IPS-20b (cell line): ENCODE measurements around the gene CNOT11.

Experiments
- H3K27ac ChIP-seq: one replicate; pipeline ENCODE4 v1.5.1; 2013; ENCODE audit warnings: low read length
- H3K27me3 ChIP-seq: 2 replicates; pipeline ENCODE4 v1.6.1; 2013; ENCODE audit warnings: mild to moderate bottlenecking, low read length, inconsistent platforms; ENCODE audit not compliant: insufficient read depth
- H3K36me3 ChIP-seq: 2 replicates; pipeline ENCODE4 v1.6.1; 2013; ENCODE audit warnings: low read depth, mild to moderate bottlenecking, inconsistent platforms, low read length, moderate library complexity; ENCODE audit not compliant: insufficient read depth
- H3K4me1 ChIP-seq: 2 replicates; pipeline ENCODE4 v1.6.1; 2013; ENCODE audit warnings: mild to moderate bottlenecking, control low read depth, inconsistent platforms, low read length, moderate library complexity; ENCODE audit not compliant: insufficient read depth
- H3K4me3 ChIP-seq: 2 replicates; pipeline ENCODE4 v1.5.1; 2013; ENCODE audit warnings: mild to moderate bottlenecking, low read length, inconsistent platforms
- H3K9ac ChIP-seq: 2 replicates; pipeline ENCODE4 v1.6.1; 2013; ENCODE audit warnings: low read depth, mild to moderate bottlenecking, inconsistent platforms, low read length, moderate library complexity
- H3K9me3 ChIP-seq: 2 replicates; pipeline ENCODE4 v1.6.1; 2013; ENCODE audit warnings: mild to moderate bottlenecking, low read depth, low read length, inconsistent platforms; ENCODE audit not compliant: insufficient read depth

CNOT11 gene

GRCh38 chr2:101290711-101291110, 38.0 kb downstream of the CNOT11 start:
- H3K27me3 ChIP-seq, result no peaks in the 10 kb centered on the region
- no peaks in the 10 kb centered on the region; the same call in 1 of the 2 replicates for H3K4me1 ChIP-seq
- no peak overlapping the region for H3K27ac ChIP-seq
- H3K4me3 ChIP-seq, result no peak overlapping the region
- H3K9ac ChIP-seq, result no peak overlapping the region
- H3K36me3 ChIP-seq, result peaks cover 65% of the 10 kb centered on the region
- H3K9me3 ChIP-seq, result no peaks in the 10 kb centered on the region

GRCh38 chr2:101291973-101292372, 39.3 kb downstream of the CNOT11 start:
- peaks cover 52% of the 10 kb centered on the region for H3K36me3 ChIP-seq
- H3K9ac ChIP-seq, result no peak overlapping the region
- H3K27me3 ChIP-seq, result no peaks in the 10 kb centered on the region
- no peak overlapping the region for H3K27ac ChIP-seq
- no peak overlapping the region for H3K4me3 ChIP-seq
- no peaks in the 10 kb centered on the region; the same call in 1 of the 2 replicates for H3K4me1 ChIP-seq
- H3K9me3 ChIP-seq, result no peaks in the 10 kb centered on the region

GRCh38 chr2:101293544-101293943, 40.9 kb downstream of the CNOT11 start:
- Histone ChIP-seq H3K9me3 (no peaks in the 10 kb centered on the region), H3K4me3 (no peak overlapping the region), H3K9ac (no peak overlapping the region), H3K27me3 (no peaks in the 10 kb centered on the region), H3K4me1 (no peaks in the 10 kb centered on the region; the same call in 1 of the 2 replicates), H3K27ac (no peak overlapping the region), H3K36me3 (peaks cover 38% of the 10 kb centered on the region)

GRCh38 chr2:101294861-101295260, 42.2 kb downstream of the CNOT11 start:
- Histone ChIP-seq H3K9ac (no peak overlapping the region), H3K27me3 (no peaks in the 10 kb centered on the region), H3K36me3 (peaks cover 36% of the 10 kb centered on the region), H3K4me1 (no peaks in the 10 kb centered on the region; the same call in 1 of the 2 replicates), H3K9me3 (no peaks in the 10 kb centered on the region), H3K27ac (no peak overlapping the region), H3K4me3 (no peak overlapping the region)

GRCh38 chr2:101295895-101296294, 43.2 kb downstream of the CNOT11 start:
- no peak overlapping the region for H3K9ac ChIP-seq
- no peak overlapping the region for H3K27ac ChIP-seq
- no peaks in the 10 kb centered on the region for H3K27me3 ChIP-seq
- no peak overlapping the region for H3K4me3 ChIP-seq
- H3K9me3 ChIP-seq, result no peaks in the 10 kb centered on the region
- no peaks in the 10 kb centered on the region; the same call in 1 of the 2 replicates for H3K4me1 ChIP-seq
- H3K36me3 ChIP-seq, result peaks cover 39% of the 10 kb centered on the region

GRCh38 chr2:101296371-101296770, 43.7 kb downstream of the CNOT11 start:
- Histone ChIP-seq H3K36me3 (peaks cover 39% of the 10 kb centered on the region), H3K9ac (no peak overlapping the region), H3K4me3 (no peak overlapping the region), H3K27me3 (no peaks in the 10 kb centered on the region), H3K4me1 (no peaks in the 10 kb centered on the region; the same call in 1 of the 2 replicates), H3K9me3 (no peaks in the 10 kb centered on the region), H3K27ac (no peak overlapping the region)

- no peaks in the 10 kb centered on the region for H3K27me3 ChIP-seq
- H3K27ac ChIP-seq, result no peak overlapping the region
- no peaks in the 10 kb centered on the region for H3K9me3 ChIP-seq
- H3K9ac ChIP-seq, result no peak overlapping the region
- H3K4me3 ChIP-seq, result no peak overlapping the region
- H3K36me3 ChIP-seq, result peaks cover 33% of the 10 kb centered on the region
- H3K4me1 ChIP-seq, result no peaks in the 10 kb centered on the region; the same call in 1 of the 2 replicates
These were observed 44.7 kb downstream of the CNOT11 start for GRCh38 chr2:101297383-101297782.

GRCh38 chr2:101299604-101300003, 46.9 kb downstream of the CNOT11 start:
- H3K4me3 ChIP-seq, result no peak overlapping the region
- H3K36me3 ChIP-seq, result peaks cover 13% of the 10 kb centered on the region
- no peaks in the 10 kb centered on the region for H3K27me3 ChIP-seq
- H3K4me1 ChIP-seq, result no peaks in the 10 kb centered on the region
- no peaks in the 10 kb centered on the region for H3K9me3 ChIP-seq
- no peak overlapping the region for H3K9ac ChIP-seq
- no peak overlapping the region for H3K27ac ChIP-seq

- Histone ChIP-seq H3K4me1 (no peaks in the 10 kb centered on the region), H3K4me3 (no peak overlapping the region), H3K9me3 (no peaks in the 10 kb centered on the region), H3K27me3 (no peaks in the 10 kb centered on the region), H3K9ac (no peak overlapping the region), H3K27ac (no peak overlapping the region), H3K36me3 (peaks cover 9% of the 10 kb centered on the region; the same call in 1 of the 2 replicates)
These were observed 47.5 kb downstream of the CNOT11 start for GRCh38 chr2:101300164-101300563.

GRCh38 chr2:101300836-101301235, 48.1 kb downstream of the CNOT11 start:
- Histone ChIP-seq H3K27me3 (no peaks in the 10 kb centered on the region), H3K9ac (no peak overlapping the region), H3K9me3 (no peaks in the 10 kb centered on the region), H3K4me3 (no peak overlapping the region), H3K4me1 (peaks cover 4% of the 10 kb centered on the region), H3K36me3 (peaks cover 9% of the 10 kb centered on the region; the same call in 1 of the 2 replicates), H3K27ac (no peak overlapping the region)

- Histone ChIP-seq H3K27me3 (no peaks in the 10 kb centered on the region), H3K4me1 (peaks cover 12% of the 10 kb centered on the region), H3K27ac (no peak overlapping the region), H3K4me3 (no peak overlapping the region), H3K9ac (no peak overlapping the region), H3K9me3 (no peaks in the 10 kb centered on the region), H3K36me3 (peaks cover 9% of the 10 kb centered on the region; the same call in 1 of the 2 replicates)
These were observed 49.3 kb downstream of the CNOT11 start for GRCh38 chr2:101302016-101302415.

- no peaks in the 10 kb centered on the region for H3K9me3 ChIP-seq
- H3K4me3 ChIP-seq, result no peak overlapping the region
- peaks cover 15% of the 10 kb centered on the region for H3K4me1 ChIP-seq
- peaks cover 12% of the 10 kb centered on the region for H3K27me3 ChIP-seq
- H3K9ac ChIP-seq, result no peak overlapping the region
- H3K36me3 ChIP-seq, result peaks cover 9% of the 10 kb centered on the region; the same call in 1 of the 2 replicates
- no peak overlapping the region for H3K27ac ChIP-seq
These were observed 51.0 kb downstream of the CNOT11 start for GRCh38 chr2:101303688-101304087.
